Neural cell (in vitro differentiated cells): Measurements from ENCODE around the gene ASPM. TPM values are rescaled to one million over a fixed set of nuclear protein-coding genes. Genes with fewer than 3 reads are reported as not detected.

Source experiments
- H2AFZ ChIP-seq: fragments of 200-600, 300-800 bp; sonication (generic), shearing (Covaris generic); 2 replicates; pipeline ENCODE4 v1.6.0; 2014; ENCODE audit warnings: low read depth, mild to moderate bottlenecking, antibody characterized with exemption, low read length, moderate library complexity
- H3F3A ChIP-seq: fragments of 200-600 bp; shearing (Covaris generic); 2 replicates; pipeline ENCODE4 v1.6.1; 2016; ENCODE audit warnings: mild to moderate bottlenecking, moderate library complexity, mixed read lengths, antibody characterized with exemption, low read length; ENCODE audit not compliant: insufficient read depth, poor library complexity, severe bottlenecking
- H3K27ac ChIP-seq: fragments of 200-600, 300-800 bp; sonication (generic), shearing (Covaris generic); 2 replicates; pipeline ENCODE4 v1.5.1; 2014; ENCODE audit warnings: mild to moderate bottlenecking, low read length, moderate library complexity
- H3K27me3 ChIP-seq: fragments of 300-800, 200-600 bp; sonication (generic), shearing (Covaris generic); 2 replicates; pipeline ENCODE4 v1.6.0; 2014; ENCODE audit warnings: mild to moderate bottlenecking, low read depth, low read length, moderate library complexity; ENCODE audit not compliant: insufficient read depth
- H3K36me3 ChIP-seq: fragments of 300-800, 200-600 bp; sonication (generic), shearing (Covaris generic); 2 replicates; pipeline ENCODE4 v1.5.1; 2014; ENCODE audit warnings: mild to moderate bottlenecking, antibody characterized with exemption, low read length, moderate library complexity; ENCODE audit not compliant: insufficient read depth
- H3K4me2 ChIP-seq: fragments of 300-800, 200-600 bp; sonication (generic), shearing (Covaris generic); 2 replicates; pipeline ENCODE4 v1.6.0; 2014; ENCODE audit warnings: mild to moderate bottlenecking, low read length
- H3K4me3 ChIP-seq: fragments of 300-800, 200-600 bp; sonication (generic), shearing (Covaris generic); 2 replicates; pipeline ENCODE4 v1.5.1; 2014; ENCODE audit warnings: mild to moderate bottlenecking, low read length, moderate library complexity
- H3K79me2 ChIP-seq: fragments of 200-600 bp; shearing (Covaris generic); replicated peaks from 2 replicates; pipeline ENCODE4 v1.6.0; 2014; ENCODE audit warnings: mild to moderate bottlenecking, low read length, moderate library complexity; ENCODE audit not compliant: insufficient read depth
- H3K9ac ChIP-seq: fragments of 300-800, 200-600 bp; sonication (generic), shearing (Covaris generic); 2 replicates; pipeline ENCODE4 v1.6.1; 2016; ENCODE audit warnings: mild to moderate bottlenecking, low read length, mixed read lengths
- H3K9me2 ChIP-seq: fragments of 200-600 bp; shearing (Covaris generic); 2 replicates; pipeline ENCODE4 v1.6.1; 2016; ENCODE audit warnings: mild to moderate bottlenecking, low read length, mixed read lengths; ENCODE audit not compliant: insufficient read depth
- H3K9me3 ChIP-seq: fragments of 200-600, 300-800 bp; sonication (generic), shearing (Covaris generic); 2 replicates; pipeline ENCODE4 v1.6.1; 2016; ENCODE audit warnings: mild to moderate bottlenecking, mixed run types, low read length, moderate library complexity, mixed read lengths
- H4K20me1 ChIP-seq: fragments of 200-600 bp; shearing (Covaris generic); 2 replicates; pipeline ENCODE4 v1.6.1; 2016; ENCODE audit warnings: mild to moderate bottlenecking, mixed run types; ENCODE audit not compliant: insufficient read depth
- EP300 ChIP-seq: fragments of 450-650 bp; conservative IDR thresholded peaks from 2 replicates; pipeline ENCODE4 v1.6.1; 2014; ENCODE audit warnings: antibody characterized with exemption, mild to moderate bottlenecking, moderate library complexity; ENCODE audit not compliant: poor library complexity, severe bottlenecking
- EZH2 ChIP-seq: fragments of 200-600, 300-800 bp; shearing (Covaris generic), sonication (generic); IDR thresholded peaks from 2 replicates; pipeline ENCODE4 v1.6.1; 2014; ENCODE audit warnings: antibody characterized with exemption, low read length, borderline replicate concordance, mild to moderate bottlenecking; ENCODE audit not compliant: insufficient read depth, poor library complexity, severe bottlenecking
- MXI1 ChIP-seq: fragments of 450-650 bp; conservative IDR thresholded peaks from 2 replicates; pipeline ENCODE4 v1.6.1; 2014; ENCODE audit warnings: antibody characterized with exemption, mild to moderate bottlenecking; ENCODE audit not compliant: poor library complexity, severe bottlenecking
- RAD21 ChIP-seq: fragments of 450-650 bp; conservative IDR thresholded peaks from 2 replicates; pipeline ENCODE4 v1.6.1; 2014; ENCODE audit warnings: antibody characterized with exemption, mild to moderate bottlenecking, moderate library complexity
- SMC3 ChIP-seq: fragments of 450-650 bp; conservative IDR thresholded peaks from 2 replicates; pipeline ENCODE4 v1.6.1; 2014; ENCODE audit warnings: antibody characterized with exemption, mild to moderate bottlenecking, moderate library complexity; ENCODE audit not compliant: poor library complexity
- TAF1 ChIP-seq: IDR thresholded peaks from 2 replicates; pipeline ENCODE4 v1.6.1; 2012; ENCODE audit warnings: low read depth
- polyA plus RNA-seq: library from polyadenylated mRNA; depleted of rRNA; stranded (reverse); fragments of >200 nt; gene quantifications from 2 replicates; pipeline ENCODE4 v1.2.3, GENCODE V29; 2014
- TF ChIP-seq, protein P1 (sequence below): fragments of 450-650 bp; IDR thresholded peaks from 2 replicates; pipeline ENCODE4 v1.5.1; 2014; ENCODE audit warnings: antibody characterized with exemption, mild to moderate bottlenecking, moderate library complexity; ENCODE audit not compliant: poor library complexity, severe bottlenecking
- TF ChIP-seq, protein P2 (sequence below): IDR thresholded peaks from 2 replicates; pipeline ENCODE4 v1.6.1; 2012; ENCODE audit warnings: borderline replicate concordance

The ASPM gene
- polyA plus RNA-seq, 1 donor from 2014 or later = 0.87 TPM

DNA sequence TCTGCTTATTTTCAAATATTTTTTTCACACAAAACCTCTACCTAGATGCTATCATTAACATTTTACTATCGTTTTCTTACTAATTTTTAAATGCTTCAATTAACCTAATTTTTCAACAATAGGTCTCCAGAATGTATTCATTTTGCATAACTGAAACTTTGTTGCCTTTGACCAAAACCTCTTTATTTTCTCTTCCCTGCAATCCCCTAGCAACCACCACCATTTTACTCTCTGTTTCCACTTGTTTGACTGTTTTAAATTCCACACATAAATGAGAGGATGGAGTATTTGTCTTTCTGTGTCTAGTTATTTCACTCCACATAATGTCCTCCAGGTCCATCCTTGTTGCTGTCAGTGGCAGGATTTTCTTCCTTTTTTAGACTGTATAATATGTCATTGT is 69.9 kb downstream of the ASPM start:
- no peaks in the 10 kb centered on the region for H3F3A ChIP-seq
- no peak overlapping the region for H3K9ac ChIP-seq
- no peaks in the 10 kb centered on the region for H3K9me2 ChIP-seq
- no peaks in the 10 kb centered on the region for H3K79me2 ChIP-seq
- no peaks in the 10 kb centered on the region for H3K27me3 ChIP-seq
- H3K27ac ChIP-seq = no peak overlapping the region
- H3K4me3 ChIP-seq = no peak overlapping the region
- H3K9me3 ChIP-seq = no peaks in the 10 kb centered on the region
- no peaks in the 10 kb centered on the region for H3K36me3 ChIP-seq
- H4K20me1 ChIP-seq = no peaks in the 10 kb centered on the region
- TF ChIP-seq RAD21 (no peak), TAF1 (no peak), EP300 (no peak), EZH2 (no peak), SMC3 (no peak)
- TF ChIP-seq, protein P1, sequence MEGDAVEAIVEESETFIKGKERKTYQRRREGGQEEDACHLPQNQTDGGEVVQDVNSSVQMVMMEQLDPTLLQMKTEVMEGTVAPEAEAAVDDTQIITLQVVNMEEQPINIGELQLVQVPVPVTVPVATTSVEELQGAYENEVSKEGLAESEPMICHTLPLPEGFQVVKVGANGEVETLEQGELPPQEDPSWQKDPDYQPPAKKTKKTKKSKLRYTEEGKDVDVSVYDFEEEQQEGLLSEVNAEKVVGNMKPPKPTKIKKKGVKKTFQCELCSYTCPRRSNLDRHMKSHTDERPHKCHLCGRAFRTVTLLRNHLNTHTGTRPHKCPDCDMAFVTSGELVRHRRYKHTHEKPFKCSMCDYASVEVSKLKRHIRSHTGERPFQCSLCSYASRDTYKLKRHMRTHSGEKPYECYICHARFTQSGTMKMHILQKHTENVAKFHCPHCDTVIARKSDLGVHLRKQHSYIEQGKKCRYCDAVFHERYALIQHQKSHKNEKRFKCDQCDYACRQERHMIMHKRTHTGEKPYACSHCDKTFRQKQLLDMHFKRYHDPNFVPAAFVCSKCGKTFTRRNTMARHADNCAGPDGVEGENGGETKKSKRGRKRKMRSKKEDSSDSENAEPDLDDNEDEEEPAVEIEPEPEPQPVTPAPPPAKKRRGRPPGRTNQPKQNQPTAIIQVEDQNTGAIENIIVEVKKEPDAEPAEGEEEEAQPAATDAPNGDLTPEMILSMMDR = no peak
- H2AFZ ChIP-seq = no peak overlapping the region
- H3K4me2 ChIP-seq = no peak overlapping the region

DNA sequence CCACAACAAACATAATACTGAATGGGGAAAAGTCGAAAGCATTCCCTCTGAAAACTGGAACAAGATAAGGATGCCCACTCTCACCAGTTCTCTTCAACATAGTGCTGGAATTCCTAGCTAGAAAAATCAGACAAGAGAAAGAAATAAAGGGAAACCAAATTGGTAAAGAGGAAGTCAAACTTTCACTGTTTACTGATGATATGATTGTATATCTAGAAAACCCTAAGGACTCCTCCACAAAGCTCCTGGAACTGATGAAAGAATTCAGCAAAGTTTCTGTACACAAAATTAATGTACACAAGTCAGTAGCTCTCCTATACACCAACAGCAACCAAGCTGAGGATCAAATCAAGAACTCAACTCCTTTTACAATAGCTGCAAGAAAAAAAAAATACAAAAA is 72.5 kb downstream of the ASPM start:
- Histone ChIP-seq H3K4me3 (no peak overlapping the region), H3K36me3 (no peaks in the 10 kb centered on the region), H3K9me3 (no peaks in the 10 kb centered on the region), H3F3A (no peaks in the 10 kb centered on the region), H2AFZ (no peak overlapping the region), H3K27me3 (no peaks in the 10 kb centered on the region), H3K4me2 (no peak overlapping the region), H3K79me2 (no peaks in the 10 kb centered on the region), H3K9ac (no peak overlapping the region), H3K9me2 (no peaks in the 10 kb centered on the region), H3K27ac (no peak overlapping the region), H4K20me1 (no peaks in the 10 kb centered on the region)
- TF ChIP-seq TAF1 = no peak
- no peak for TF ChIP-seq MXI1
- TF ChIP-seq, protein P2, sequence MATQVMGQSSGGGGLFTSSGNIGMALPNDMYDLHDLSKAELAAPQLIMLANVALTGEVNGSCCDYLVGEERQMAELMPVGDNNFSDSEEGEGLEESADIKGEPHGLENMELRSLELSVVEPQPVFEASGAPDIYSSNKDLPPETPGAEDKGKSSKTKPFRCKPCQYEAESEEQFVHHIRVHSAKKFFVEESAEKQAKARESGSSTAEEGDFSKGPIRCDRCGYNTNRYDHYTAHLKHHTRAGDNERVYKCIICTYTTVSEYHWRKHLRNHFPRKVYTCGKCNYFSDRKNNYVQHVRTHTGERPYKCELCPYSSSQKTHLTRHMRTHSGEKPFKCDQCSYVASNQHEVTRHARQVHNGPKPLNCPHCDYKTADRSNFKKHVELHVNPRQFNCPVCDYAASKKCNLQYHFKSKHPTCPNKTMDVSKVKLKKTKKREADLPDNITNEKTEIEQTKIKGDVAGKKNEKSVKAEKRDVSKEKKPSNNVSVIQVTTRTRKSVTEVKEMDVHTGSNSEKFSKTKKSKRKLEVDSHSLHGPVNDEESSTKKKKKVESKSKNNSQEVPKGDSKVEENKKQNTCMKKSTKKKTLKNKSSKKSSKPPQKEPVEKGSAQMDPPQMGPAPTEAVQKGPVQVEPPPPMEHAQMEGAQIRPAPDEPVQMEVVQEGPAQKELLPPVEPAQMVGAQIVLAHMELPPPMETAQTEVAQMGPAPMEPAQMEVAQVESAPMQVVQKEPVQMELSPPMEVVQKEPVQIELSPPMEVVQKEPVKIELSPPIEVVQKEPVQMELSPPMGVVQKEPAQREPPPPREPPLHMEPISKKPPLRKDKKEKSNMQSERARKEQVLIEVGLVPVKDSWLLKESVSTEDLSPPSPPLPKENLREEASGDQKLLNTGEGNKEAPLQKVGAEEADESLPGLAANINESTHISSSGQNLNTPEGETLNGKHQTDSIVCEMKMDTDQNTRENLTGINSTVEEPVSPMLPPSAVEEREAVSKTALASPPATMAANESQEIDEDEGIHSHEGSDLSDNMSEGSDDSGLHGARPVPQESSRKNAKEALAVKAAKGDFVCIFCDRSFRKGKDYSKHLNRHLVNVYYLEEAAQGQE = no peak
- TF ChIP-seq, protein P1 = no peak
